ENCODE results near the gene RXRG.
A peak's percentile ranks its signal among the peaks of the same experiment; 100 is the strongest.

Gene RXRG

DNA sequence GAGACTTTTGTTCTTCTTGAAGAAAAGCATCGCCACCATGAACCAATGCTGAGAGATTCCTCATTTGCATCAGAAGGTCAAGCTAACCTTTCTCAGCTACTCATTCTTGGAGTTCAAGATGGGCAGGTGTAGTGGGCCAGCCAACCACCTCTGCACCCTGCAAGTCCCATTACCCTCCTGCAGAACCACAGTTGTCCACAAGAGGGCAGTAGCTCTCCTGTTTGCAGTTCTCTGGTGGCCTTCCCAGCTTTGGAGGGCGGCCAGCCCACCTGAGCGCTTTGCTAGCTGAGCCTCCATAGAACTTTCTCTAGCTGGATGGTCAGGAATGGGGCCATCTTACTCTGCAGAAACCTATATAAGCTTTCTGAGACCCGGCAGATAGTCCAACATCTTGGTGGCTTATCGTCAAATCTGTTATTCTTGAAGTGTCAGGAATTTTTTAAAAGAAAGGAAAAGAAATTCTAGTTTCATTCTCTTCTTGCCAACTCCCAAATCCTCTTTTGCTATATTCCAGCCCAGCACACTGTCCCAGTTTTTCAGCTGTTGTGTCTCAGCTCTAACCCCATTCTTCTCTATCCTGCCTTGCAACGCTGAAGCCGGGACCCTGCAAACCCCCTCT, 77.4 kb downstream of the RXRG start:
- DNase-seq (ENCODE audit: low read depth, low spot score), result peak; percentile 52
- no peak overlapping the region for H3K27ac ChIP-seq
- H3K9ac ChIP-seq (ENCODE audit: insufficient read length), result no peak overlapping the region
- H3K4me3 ChIP-seq, result no peak overlapping the region
- no peaks in the 10 kb centered on the region for H3K36me3 ChIP-seq (ENCODE audit: insufficient read depth, low read length)
- peaks cover 5% of the 10 kb centered on the region; the same call in 1 of the 2 replicates for H3K9me3 ChIP-seq (ENCODE audit: low read depth, low read length)
- TF ChIP-seq EZH2 (IDR thresholded peaks at IDR 0.05) (no peak), POLR2AphosphoS5 (IDR thresholded peaks at IDR 0.05; ENCODE audit: borderline replicate concordance, low read depth, low read length) (no peak), FOXP2 (optimal IDR thresholded peaks at IDR 0.05; ENCODE audit: control extremely low read depth, extremely low read length, insufficient read depth) (no peak)

DNA sequence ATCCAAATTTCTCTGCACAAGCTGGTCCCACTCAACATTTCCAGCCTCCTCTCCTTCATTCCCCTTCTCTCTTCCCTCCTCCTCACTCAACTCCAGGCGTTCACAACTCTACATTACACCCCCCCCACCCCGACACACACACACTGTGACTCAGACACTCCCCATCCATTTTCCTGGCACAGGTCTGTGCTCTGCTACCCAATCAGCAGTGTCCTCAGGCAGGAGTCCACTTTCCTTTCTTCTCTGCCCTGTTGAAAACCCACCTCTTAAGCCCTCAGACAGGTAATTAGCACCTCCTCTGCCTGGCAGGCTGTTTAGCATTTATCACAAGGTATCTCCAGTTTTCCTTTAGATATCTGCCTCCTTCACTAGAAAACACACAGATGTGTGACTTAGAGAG, 79.6 kb downstream of the RXRG start:
- DNase-seq (ENCODE audit: low read depth, low spot score), result no peak
- Histone ChIP-seq H3K36me3 (ENCODE audit: insufficient read depth, low read length) (no peaks in the 10 kb centered on the region), H3K27ac (no peak overlapping the region), H3K9ac (ENCODE audit: insufficient read length) (no peak overlapping the region), H3K9me3 (ENCODE audit: low read depth, low read length) (peaks cover 5% of the 10 kb centered on the region; the same call in 1 of the 2 replicates), H3K4me3 (no peak overlapping the region)
- TF ChIP-seq POLR2AphosphoS5 (IDR thresholded peaks at IDR 0.05; ENCODE audit: borderline replicate concordance, low read depth, low read length), result no peak
- TF ChIP-seq FOXP2 (optimal IDR thresholded peaks at IDR 0.05; ENCODE audit: control extremely low read depth, extremely low read length, insufficient read depth), result no peak
- no peak for TF ChIP-seq EZH2 (IDR thresholded peaks at IDR 0.05)

DNA sequence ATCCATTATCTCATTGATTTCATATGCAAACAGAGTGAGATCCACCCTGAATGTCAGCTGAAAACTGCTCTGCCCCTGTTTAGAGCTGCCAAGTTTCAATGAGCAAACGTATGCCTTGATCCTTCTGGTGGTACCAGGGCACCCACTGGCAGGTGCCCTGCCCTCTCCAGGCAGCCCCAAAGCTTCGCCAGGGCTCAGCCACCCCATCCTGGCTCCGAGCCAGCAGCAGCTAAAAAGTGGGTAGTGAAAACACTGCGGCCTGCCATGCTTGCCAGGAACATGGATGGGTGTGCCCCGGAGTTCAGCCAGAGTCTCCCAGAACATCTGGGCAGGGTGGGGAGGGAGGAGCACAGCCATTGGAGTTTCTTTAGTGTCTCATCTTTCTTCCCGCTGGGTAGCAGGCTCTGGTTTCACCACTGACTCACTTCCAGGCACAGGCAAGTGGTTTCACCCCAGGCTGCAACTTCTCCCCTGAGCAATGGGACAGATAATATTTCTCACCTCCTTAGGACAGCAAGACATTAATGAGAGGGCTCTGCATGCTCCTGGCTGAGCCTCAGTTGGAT, 80.3 kb downstream of the RXRG start:
- Histone ChIP-seq H3K9ac (ENCODE audit: insufficient read length) (no peak overlapping the region), H3K27ac (no peak overlapping the region), H3K9me3 (ENCODE audit: low read depth, low read length) (peaks cover under 1% of the 10 kb centered on the region; the same call in 1 of the 2 replicates), H3K36me3 (ENCODE audit: insufficient read depth, low read length) (no peaks in the 10 kb centered on the region), H3K4me3 (no peak overlapping the region)
- no peak for TF ChIP-seq EZH2 (IDR thresholded peaks at IDR 0.05)
- TF ChIP-seq POLR2AphosphoS5 (IDR thresholded peaks at IDR 0.05; ENCODE audit: borderline replicate concordance, low read depth, low read length), result no peak
- no peak for TF ChIP-seq FOXP2 (optimal IDR thresholded peaks at IDR 0.05; ENCODE audit: control extremely low read depth, extremely low read length, insufficient read depth)
- no peak for DNase-seq (ENCODE audit: low read depth, low spot score)

DNA sequence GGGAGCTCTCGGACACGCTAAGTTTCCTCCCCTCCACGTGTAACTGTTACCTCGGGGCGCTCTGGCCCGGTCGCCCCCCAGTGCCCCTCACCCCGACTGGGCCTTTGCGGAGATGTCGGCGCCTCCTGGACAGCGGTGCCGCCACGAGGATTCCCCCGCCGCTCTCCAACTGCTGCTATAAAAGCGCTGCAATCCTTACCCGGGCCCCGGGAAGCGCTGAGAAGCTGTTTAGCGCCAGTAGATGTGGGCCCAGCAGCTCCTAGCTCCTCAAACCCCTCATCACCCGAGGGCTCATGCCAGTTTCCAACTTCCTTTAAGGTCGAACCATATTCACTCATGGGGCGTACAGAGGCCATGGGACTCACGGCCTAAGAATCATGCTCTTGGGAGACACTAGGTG, 88.0 kb downstream of the RXRG start:
- no peak overlapping the region for H3K4me3 ChIP-seq
- no peaks in the 10 kb centered on the region for H3K36me3 ChIP-seq (ENCODE audit: insufficient read depth, low read length)
- DNase-seq (ENCODE audit: low read depth, low spot score), result no peak
- H3K9me3 ChIP-seq (ENCODE audit: low read depth, low read length), result no peaks in the 10 kb centered on the region
- H3K27ac ChIP-seq, result no peak overlapping the region
- no peak overlapping the region for H3K9ac ChIP-seq (ENCODE audit: insufficient read length)
- no peak for TF ChIP-seq POLR2AphosphoS5 (IDR thresholded peaks at IDR 0.05; ENCODE audit: borderline replicate concordance, low read depth, low read length)
- TF ChIP-seq FOXP2 (optimal IDR thresholded peaks at IDR 0.05; ENCODE audit: control extremely low read depth, extremely low read length, insufficient read depth), result no peak
- no peak for TF ChIP-seq EZH2 (IDR thresholded peaks at IDR 0.05)

DNA sequence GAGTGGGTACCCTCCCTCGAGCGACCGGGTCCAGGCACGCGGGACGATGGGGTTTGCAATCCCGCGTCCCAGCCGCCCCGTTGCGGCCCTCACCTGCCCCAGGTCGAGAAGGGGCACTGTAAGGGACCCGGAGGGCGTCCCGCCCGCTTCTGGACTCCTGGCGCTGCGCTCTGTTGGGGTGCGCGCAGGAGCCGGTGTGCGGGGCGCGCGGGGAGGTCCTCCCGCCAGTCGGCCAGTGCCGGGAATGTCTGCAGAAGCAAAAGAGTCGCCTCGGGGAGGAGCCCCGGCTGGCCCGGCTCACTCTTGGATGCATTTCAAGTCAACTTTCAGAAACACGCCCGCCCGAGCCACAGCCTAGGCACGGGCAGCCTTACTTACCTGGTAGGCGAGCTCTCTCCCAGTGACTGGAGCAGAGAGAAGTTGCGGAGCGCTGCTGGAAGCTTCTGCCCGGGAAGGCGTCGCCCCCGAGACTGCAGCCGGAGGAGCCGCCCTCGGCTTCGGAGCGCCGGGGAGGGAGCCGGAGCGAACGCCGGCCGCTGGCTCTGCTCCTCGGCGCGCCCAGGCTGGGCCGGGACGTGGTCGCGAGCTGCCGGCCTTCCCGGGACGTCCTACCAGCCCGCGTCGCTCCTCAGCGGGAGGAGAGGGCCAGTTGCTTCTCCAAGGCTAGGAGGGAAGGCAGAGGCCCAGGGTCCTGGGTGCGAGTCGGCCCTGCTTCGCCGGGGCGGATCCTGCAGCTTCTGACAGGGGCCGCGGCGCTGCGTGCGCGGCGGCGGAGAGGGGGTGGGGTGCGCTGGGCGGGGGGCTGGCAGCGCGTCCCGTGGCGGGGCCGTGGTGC, 88.7 kb downstream of the RXRG start, which contains the start of gene LMX1A:
Gene LMX1A, minus strand, starts transcription at position 739 of the 835 bp plus-strand sequence. CDS start 1,156 bp downstream, outside the sequence.
- DNase-seq (ENCODE audit: low read depth, low spot score), result no peak
- Histone ChIP-seq H3K27ac (no peak within 1 kb of the TSS), H3K4me3 (no peak within 1 kb of the TSS), H3K9ac (ENCODE audit: insufficient read length) (no peak within 1 kb of the TSS), H3K36me3 (ENCODE audit: insufficient read depth, low read length) (no peaks in the 10 kb centered on the region), H3K9me3 (ENCODE audit: low read depth, low read length) (no peaks in the 10 kb centered on the region)
- TF ChIP-seq EZH2 (IDR thresholded peaks at IDR 0.05) (no peak), POLR2AphosphoS5 (IDR thresholded peaks at IDR 0.05; ENCODE audit: borderline replicate concordance, low read depth, low read length) (no peak), FOXP2 (optimal IDR thresholded peaks at IDR 0.05; ENCODE audit: control extremely low read depth, extremely low read length, insufficient read depth) (no peak)

DNA sequence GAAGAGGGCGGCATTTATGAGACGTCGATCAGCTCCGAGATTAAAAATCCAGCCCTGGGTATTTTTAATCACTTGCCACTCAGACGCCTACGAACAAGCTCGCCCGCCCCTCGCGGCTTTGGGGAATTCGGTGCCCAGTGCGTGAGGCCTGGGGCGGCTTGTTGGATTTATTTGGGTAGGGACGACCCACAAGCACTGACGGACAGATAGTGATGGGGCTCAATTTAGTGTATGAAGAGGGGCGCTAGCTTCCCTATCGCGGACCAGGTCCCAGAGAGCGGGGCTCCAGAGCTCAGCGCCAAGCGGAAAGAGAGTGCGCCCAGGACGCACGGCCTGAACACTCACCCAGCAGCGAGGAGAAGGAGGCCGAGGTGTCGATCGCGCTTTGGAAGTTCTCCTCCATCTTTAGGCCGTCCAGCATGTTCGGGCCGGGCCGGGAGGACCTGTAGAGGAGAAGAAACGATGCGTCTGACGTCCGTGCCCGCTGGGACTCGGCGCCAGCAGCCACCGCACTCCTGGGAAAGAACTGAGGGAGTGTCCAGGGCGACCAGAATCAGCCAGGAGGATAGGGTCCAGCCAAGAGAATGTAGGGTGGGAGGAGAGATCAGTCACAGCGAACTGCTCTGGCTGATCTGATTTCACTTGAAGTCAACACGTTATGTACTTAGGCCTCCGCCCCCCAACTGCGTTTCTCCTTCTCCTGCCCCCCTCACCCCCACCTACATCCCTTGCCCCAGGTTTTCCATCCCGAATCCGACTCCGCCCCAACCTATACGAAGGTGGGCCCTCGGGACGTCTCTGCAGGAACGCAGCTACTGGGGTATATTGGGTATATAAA, 89.6 kb downstream of the RXRG start:
- TF ChIP-seq EZH2 (IDR thresholded peaks at IDR 0.05) (no peak), POLR2AphosphoS5 (IDR thresholded peaks at IDR 0.05; ENCODE audit: borderline replicate concordance, low read depth, low read length) (no peak), FOXP2 (optimal IDR thresholded peaks at IDR 0.05; ENCODE audit: control extremely low read depth, extremely low read length, insufficient read depth) (no peak)
- H3K9me3 ChIP-seq (ENCODE audit: low read depth, low read length), result no peaks in the 10 kb centered on the region
- H3K9ac ChIP-seq (ENCODE audit: insufficient read length), result no peak overlapping the region
- no peak for DNase-seq (ENCODE audit: low read depth, low spot score)
- H3K4me3 ChIP-seq, result no peak overlapping the region
- no peaks in the 10 kb centered on the region for H3K36me3 ChIP-seq (ENCODE audit: insufficient read depth, low read length)
- no peak overlapping the region for H3K27ac ChIP-seq

DNA sequence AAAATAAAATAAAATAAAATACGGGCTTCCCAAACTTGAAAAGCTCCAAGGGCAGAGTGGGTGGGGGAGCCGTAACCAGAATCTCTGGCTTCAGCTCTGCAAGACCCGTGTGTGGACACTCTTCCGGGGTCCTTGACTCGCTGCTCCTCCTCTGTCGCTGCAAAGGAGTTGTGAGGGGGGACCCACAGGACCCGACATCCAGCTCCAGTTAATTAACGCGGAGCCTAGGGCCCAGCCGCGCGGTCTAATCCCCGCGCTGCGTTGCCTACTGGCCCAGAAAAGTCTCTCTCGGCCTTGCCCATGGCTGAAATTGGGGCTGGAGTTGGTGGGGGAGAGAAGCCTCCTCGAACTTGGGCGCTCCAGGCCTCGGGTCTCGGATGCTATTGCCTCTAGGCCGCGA, 90.2 kb downstream of the RXRG start:
- Histone ChIP-seq H3K9me3 (ENCODE audit: low read depth, low read length) (no peaks in the 10 kb centered on the region), H3K9ac (ENCODE audit: insufficient read length) (no peak overlapping the region), H3K4me3 (no peak overlapping the region), H3K36me3 (ENCODE audit: insufficient read depth, low read length) (no peaks in the 10 kb centered on the region), H3K27ac (no peak overlapping the region)
- no peak for DNase-seq (ENCODE audit: low read depth, low spot score)
- TF ChIP-seq EZH2 (IDR thresholded peaks at IDR 0.05) (no peak), POLR2AphosphoS5 (IDR thresholded peaks at IDR 0.05; ENCODE audit: borderline replicate concordance, low read depth, low read length) (no peak), FOXP2 (optimal IDR thresholded peaks at IDR 0.05; ENCODE audit: control extremely low read depth, extremely low read length, insufficient read depth) (no peak)

Measured in SK-N-MC (cell line).